OCI-LY1 (cell line): ENCODE results near the gene SHOX.

Experiments
- EZH2 ChIP-seq: fragments of 200-600 bp; sonication (generic), shearing (Covaris generic); IDR thresholded peaks from 2 replicates; pipeline ENCODE4 v1.8.0; 2017; ENCODE audit warnings: borderline replicate concordance, mixed run types, mild to moderate bottlenecking, antibody characterized with exemption, low read length, moderate library complexity, mixed read lengths
- TF ChIP-seq, protein P1 (sequence below): fragments of 200-600 bp; sonication (generic), shearing (Covaris generic); IDR thresholded peaks from 2 replicates; pipeline ENCODE4 v1.5.1; 2017; ENCODE audit warnings: mild to moderate bottlenecking, antibody characterized with exemption, low read length, moderate library complexity, mixed read lengths

GRCh38 chrX:694800-695199 lies 64.2 kb downstream of the SHOX start:
- TF ChIP-seq, protein P1, sequence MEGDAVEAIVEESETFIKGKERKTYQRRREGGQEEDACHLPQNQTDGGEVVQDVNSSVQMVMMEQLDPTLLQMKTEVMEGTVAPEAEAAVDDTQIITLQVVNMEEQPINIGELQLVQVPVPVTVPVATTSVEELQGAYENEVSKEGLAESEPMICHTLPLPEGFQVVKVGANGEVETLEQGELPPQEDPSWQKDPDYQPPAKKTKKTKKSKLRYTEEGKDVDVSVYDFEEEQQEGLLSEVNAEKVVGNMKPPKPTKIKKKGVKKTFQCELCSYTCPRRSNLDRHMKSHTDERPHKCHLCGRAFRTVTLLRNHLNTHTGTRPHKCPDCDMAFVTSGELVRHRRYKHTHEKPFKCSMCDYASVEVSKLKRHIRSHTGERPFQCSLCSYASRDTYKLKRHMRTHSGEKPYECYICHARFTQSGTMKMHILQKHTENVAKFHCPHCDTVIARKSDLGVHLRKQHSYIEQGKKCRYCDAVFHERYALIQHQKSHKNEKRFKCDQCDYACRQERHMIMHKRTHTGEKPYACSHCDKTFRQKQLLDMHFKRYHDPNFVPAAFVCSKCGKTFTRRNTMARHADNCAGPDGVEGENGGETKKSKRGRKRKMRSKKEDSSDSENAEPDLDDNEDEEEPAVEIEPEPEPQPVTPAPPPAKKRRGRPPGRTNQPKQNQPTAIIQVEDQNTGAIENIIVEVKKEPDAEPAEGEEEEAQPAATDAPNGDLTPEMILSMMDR, result no peak
- TF ChIP-seq EZH2, result no peak
